ENCODE data around the gene POC5.

DNA sequence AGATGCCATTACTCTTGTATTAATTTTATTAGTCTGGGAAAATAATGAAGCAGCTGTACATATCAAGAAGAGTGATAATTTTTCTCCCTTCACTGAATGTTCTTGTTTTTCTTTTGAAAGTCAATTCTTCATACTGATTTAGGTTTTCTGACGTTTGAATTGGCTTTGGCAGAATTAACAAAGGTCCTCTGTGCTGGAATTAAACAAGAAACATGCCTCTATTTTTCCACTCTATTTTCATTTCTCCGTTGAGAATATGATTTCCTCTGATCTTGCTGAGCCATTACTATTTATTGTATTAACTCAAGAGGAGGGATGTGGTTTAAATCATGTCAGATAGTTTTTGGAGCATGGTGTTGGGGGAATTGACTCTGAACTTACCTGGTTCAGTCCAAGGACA is 63.7 kb downstream of the POC5 start:
- TF ChIP-seq, protein P1, sequence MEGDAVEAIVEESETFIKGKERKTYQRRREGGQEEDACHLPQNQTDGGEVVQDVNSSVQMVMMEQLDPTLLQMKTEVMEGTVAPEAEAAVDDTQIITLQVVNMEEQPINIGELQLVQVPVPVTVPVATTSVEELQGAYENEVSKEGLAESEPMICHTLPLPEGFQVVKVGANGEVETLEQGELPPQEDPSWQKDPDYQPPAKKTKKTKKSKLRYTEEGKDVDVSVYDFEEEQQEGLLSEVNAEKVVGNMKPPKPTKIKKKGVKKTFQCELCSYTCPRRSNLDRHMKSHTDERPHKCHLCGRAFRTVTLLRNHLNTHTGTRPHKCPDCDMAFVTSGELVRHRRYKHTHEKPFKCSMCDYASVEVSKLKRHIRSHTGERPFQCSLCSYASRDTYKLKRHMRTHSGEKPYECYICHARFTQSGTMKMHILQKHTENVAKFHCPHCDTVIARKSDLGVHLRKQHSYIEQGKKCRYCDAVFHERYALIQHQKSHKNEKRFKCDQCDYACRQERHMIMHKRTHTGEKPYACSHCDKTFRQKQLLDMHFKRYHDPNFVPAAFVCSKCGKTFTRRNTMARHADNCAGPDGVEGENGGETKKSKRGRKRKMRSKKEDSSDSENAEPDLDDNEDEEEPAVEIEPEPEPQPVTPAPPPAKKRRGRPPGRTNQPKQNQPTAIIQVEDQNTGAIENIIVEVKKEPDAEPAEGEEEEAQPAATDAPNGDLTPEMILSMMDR (IDR thresholded peaks at IDR 0.05; ENCODE audit: insufficient read depth, low read length): no peak
- TF ChIP-seq POLR2AphosphoS5 (IDR thresholded peaks at IDR 0.05; ENCODE audit: low read depth) (no peak), GABPA (IDR thresholded peaks at IDR 0.05; ENCODE audit: low read depth) (no peak)
